WI38 (cell line): Measurements from ENCODE around the gene GIMAP7.
"Not testable (repeated sequence)": the region's sequence is repeated elsewhere in the genome, so short reads cannot be mapped to it uniquely, and the experiment has no call there.

Experiments used
- H3K4me3 ChIP-seq: 2 replicates; pipeline ENCODE4 v1.5.1; 2011; ENCODE audit warnings: low read depth, mild to moderate bottlenecking, control low read depth, low read length
- CTCF ChIP-seq: IDR thresholded peaks from 2 replicates; pipeline ENCODE4 v1.5.1; 2012; ENCODE audit warnings: low read depth, mild to moderate bottlenecking, control low read depth, low read length

The GIMAP7 gene

GRCh38 chr7:150489782-150490181 is 24.9 kb upstream of the GIMAP7 start:
- no peak for TF ChIP-seq CTCF
- no peak overlapping the region for H3K4me3 ChIP-seq

GRCh38 chr7:150493442-150493841 is 21.2 kb upstream of the GIMAP7 start:
- not testable (repeated sequence) for H3K4me3 ChIP-seq

- H3K4me3 ChIP-seq: no peak overlapping the region
- TF ChIP-seq CTCF: no peak
Measured at GRCh38 chr7:150502519-150502918, 12.2 kb upstream of the GIMAP7 start.

GRCh38 chr7:150503155-150503554 is 11.5 kb upstream of the GIMAP7 start:
- H3K4me3 ChIP-seq: no peak overlapping the region
- TF ChIP-seq CTCF: no peak

- H3K4me3 ChIP-seq: no peak overlapping the region
- TF ChIP-seq CTCF: no peak
Measured at GRCh38 chr7:150503581-150503980, 11.1 kb upstream of the GIMAP7 start.

GRCh38 chr7:150507947-150508602 is 6.6 kb upstream of the GIMAP7 start:
- H3K4me3 ChIP-seq: no peak overlapping the region
- TF ChIP-seq CTCF: no peak

GRCh38 chr7:150511048-150511447 is 3.6 kb upstream of the GIMAP7 start:
- no peak for TF ChIP-seq CTCF
- no peak overlapping the region for H3K4me3 ChIP-seq

GRCh38 chr7:150513758-150514157 is 914 bp upstream of the GIMAP7 start:
- 0 out of 2 replicates have a peak, but pooled peaks have one; percentile 5 for TF ChIP-seq CTCF
- no peak overlapping the region for H3K4me3 ChIP-seq
